WTC11 (cell line): ENCODE data around the gene ZNF512B. TPM values are rescaled to one million over a fixed set of nuclear protein-coding genes. Genes with fewer than 3 reads are reported as not detected.

Source experiments
- ATAC-seq: fragments of 200-7000 bp; cut with Tn5 transposase; 2 replicates; pipeline ENCODE4 v1.10.0; 2021; ENCODE audit warnings: mild to moderate bottlenecking, moderate library complexity
- CTCF ChIA-PET: fragments of 300-600 bp; sonication (Branson Sonifier 250); formaldehyde crosslinking; loops from one replicate; lab custom pipeline; 2021; ENCODE audit warnings: antibody characterized with exemption; lab: Charles Lee
- POLR2A ChIA-PET: fragments of 350-600 bp; sonication (Branson Sonifier 250); formaldehyde crosslinking; loops from one replicate; lab custom pipeline; 2021; ENCODE audit warnings: antibody characterized with exemption; lab: Charles Lee
- DNase-seq: peaks from one replicate; pipeline ENCODE4 v3.0.0; 2021; ENCODE audit warnings: low spot score
- H3K27ac Mint-ChIP-seq: 2 replicates; pipeline ENCODE4 v1.8.0; 2021; ENCODE audit warnings: mixed read lengths
- H3K27me3 Mint-ChIP-seq: 2 replicates; pipeline ENCODE4 v1.8.0; 2021; ENCODE audit warnings: low read depth, mild to moderate bottlenecking, moderate library complexity, mixed read lengths
- H3K36me3 Mint-ChIP-seq: 2 replicates; pipeline ENCODE4 v1.8.0; 2021; ENCODE audit warnings: mixed read lengths
- H3K4me1 Mint-ChIP-seq: 2 replicates; pipeline ENCODE4 v1.8.0; 2022; ENCODE audit warnings: mixed read lengths
- H3K4me3 Mint-ChIP-seq: 2 replicates; pipeline ENCODE4 v1.8.0; 2021; ENCODE audit warnings: mild to moderate bottlenecking, moderate library complexity, mixed read lengths
- H3K9me3 Mint-ChIP-seq: 2 replicates; pipeline ENCODE4 v1.8.0; 2021; ENCODE audit warnings: mixed read lengths
- ARID4B ChIP-seq: sonication (generic); formaldehyde crosslinking; IDR thresholded peaks from 2 replicates; pipeline ENCODE4 v1.8.0; 2023; ENCODE audit warnings: missing genetic modification reagents, mild to moderate bottlenecking, borderline replicate concordance
- CTCF ChIP-seq: fragments of 200-600 bp; IDR thresholded peaks from 2 replicates; pipeline ENCODE4 v1.8.0; 2022; ENCODE audit warnings: antibody characterized with exemption
- ETV6 ChIP-seq: sonication (generic); formaldehyde crosslinking; IDR thresholded peaks from 2 replicates; pipeline ENCODE4 v1.8.1; 2022; ENCODE audit warnings: mild to moderate bottlenecking, missing genetic modification reagents
- KAT7 ChIP-seq: sonication (generic); formaldehyde crosslinking; IDR thresholded peaks from 2 replicates; pipeline ENCODE4 v1.8.1; 2023; ENCODE audit warnings: missing genetic modification reagents, mild to moderate bottlenecking, borderline replicate concordance
- SMAD4 ChIP-seq: sonication (generic); formaldehyde crosslinking; IDR thresholded peaks from 2 replicates; pipeline ENCODE4 v1.8.0; 2022; ENCODE audit warnings: mild to moderate bottlenecking, missing genetic modification reagents
- ZNF121 ChIP-seq: sonication (generic); formaldehyde crosslinking; IDR thresholded peaks from 2 replicates; pipeline ENCODE4 v1.8.0; 2023; ENCODE audit warnings: missing genetic modification reagents
- ZNF263 ChIP-seq: sonication (generic); formaldehyde crosslinking; IDR thresholded peaks from 2 replicates; pipeline ENCODE4 v1.8.1; 2022; ENCODE audit warnings: low read depth, mild to moderate bottlenecking, moderate library complexity, missing genetic modification reagents
- ZNF425 ChIP-seq: fragments of 250-450 bp; sonication (Bioruptor Pico); conservative IDR thresholded peaks from 2 replicates; pipeline ENCODE4 v1.9.0; 2021; ENCODE audit warnings: mild to moderate bottlenecking
- ZNF671 ChIP-seq: fragments of 250-450 bp; sonication (Bioruptor Pico); IDR thresholded peaks from 2 replicates; pipeline ENCODE4 v1.8.0; 2021; ENCODE audit warnings: mild to moderate bottlenecking
- total RNA-seq: library from RNA; stranded (reverse); gene quantifications from 3 replicates; pipeline ENCODE4 v1.2.3, GENCODE V29; 2021
- TF ChIP-seq, protein P1 (sequence below): sonication (generic); formaldehyde crosslinking; IDR thresholded peaks from 2 replicates; pipeline ENCODE4 v1.8.0; 2022; ENCODE audit warnings: mild to moderate bottlenecking, missing genetic modification reagents
- TF ChIP-seq, protein P2 (sequence below): sonication (generic); formaldehyde crosslinking; IDR thresholded peaks from 2 replicates; pipeline ENCODE4 v1.8.1; 2022; ENCODE audit warnings: mild to moderate bottlenecking, moderate library complexity, missing genetic modification reagents
- TF ChIP-seq, protein P3 (sequence below): sonication (generic); formaldehyde crosslinking; IDR thresholded peaks from 2 replicates; pipeline ENCODE4 v1.8.1; 2023; ENCODE audit warnings: mild to moderate bottlenecking, missing genetic modification reagents, moderate library complexity
- TF ChIP-seq, protein P4 (sequence below): fragments of 250-450 bp; sonication (Bioruptor Pico); IDR thresholded peaks from 2 replicates; pipeline ENCODE4 v1.9.0; 2021; ENCODE audit warnings: mild to moderate bottlenecking

The ZNF512B gene
- total RNA-seq, 1 experiment from 2014 or later, result 23.3 TPM

DNA sequence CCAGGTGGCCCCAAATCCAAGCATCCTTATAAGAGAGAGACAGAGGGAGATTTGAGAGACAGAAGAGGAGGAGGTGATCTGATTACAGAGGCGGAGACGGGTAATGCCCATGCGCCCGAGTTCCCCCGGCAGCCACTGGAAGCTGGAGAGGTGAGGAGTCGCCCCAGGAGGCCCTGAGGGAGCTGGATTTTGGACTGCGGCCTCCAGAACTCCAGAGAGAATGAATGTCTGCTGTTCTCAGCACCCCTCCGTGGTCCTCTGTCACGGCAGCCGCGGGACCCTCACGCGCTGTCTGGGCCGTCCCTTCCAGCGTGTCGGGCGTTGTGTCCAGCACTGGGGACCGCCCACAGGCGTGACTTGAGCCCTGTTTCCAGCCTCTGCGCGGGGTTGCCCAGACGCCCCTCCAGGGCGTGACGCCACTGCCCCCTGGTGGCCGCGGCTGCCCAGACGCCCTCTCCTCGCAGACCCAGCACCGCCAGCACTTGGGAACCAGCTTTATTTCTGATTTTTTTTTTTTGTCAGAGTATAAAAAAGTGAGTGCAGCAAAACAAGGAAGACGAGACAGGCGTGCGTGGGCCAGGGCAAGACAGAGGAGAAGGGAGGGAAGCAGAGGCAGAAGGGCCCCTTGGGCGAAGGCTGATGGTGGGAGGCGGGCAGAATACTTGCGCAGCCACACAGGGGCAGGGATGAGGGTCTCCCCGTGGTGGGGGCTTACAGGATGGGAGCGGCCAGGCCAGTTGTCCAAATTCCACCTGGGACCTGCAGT, 4.1 kb upstream of the ZNF512B start (continued):
- TF ChIP-seq ZNF425 (CRISPR knock-in tag), result no peak
- TF ChIP-seq, protein P1, sequence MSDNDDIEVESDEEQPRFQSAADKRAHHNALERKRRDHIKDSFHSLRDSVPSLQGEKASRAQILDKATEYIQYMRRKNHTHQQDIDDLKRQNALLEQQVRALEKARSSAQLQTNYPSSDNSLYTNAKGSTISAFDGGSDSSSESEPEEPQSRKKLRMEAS, result peak; percentile 81
- TF ChIP-seq ETV6 (CRISPR knock-in tag), result no peak
- TF ChIP-seq SMAD4, result 0 out of 2 replicates have a peak, but pooled peaks have one; percentile 26
- TF ChIP-seq ZNF263 (CRISPR knock-in tag), result no peak
- TF ChIP-seq, protein P2, sequence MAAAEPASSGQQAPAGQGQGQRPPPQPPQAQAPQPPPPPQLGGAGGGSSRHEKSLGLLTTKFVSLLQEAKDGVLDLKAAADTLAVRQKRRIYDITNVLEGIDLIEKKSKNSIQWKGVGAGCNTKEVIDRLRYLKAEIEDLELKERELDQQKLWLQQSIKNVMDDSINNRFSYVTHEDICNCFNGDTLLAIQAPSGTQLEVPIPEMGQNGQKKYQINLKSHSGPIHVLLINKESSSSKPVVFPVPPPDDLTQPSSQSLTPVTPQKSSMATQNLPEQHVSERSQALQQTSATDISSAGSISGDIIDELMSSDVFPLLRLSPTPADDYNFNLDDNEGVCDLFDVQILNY (CRISPR knock-in tag), result no peak
- TF ChIP-seq, protein P3, sequence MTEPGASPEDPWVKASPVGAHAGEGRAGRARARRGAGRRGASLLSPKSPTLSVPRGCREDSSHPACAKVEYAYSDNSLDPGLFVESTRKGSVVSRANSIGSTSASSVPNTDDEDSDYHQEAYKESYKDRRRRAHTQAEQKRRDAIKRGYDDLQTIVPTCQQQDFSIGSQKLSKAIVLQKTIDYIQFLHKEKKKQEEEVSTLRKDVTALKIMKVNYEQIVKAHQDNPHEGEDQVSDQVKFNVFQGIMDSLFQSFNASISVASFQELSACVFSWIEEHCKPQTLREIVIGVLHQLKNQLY (CRISPR knock-in tag), result no peak
- TF ChIP-seq, protein P4, sequence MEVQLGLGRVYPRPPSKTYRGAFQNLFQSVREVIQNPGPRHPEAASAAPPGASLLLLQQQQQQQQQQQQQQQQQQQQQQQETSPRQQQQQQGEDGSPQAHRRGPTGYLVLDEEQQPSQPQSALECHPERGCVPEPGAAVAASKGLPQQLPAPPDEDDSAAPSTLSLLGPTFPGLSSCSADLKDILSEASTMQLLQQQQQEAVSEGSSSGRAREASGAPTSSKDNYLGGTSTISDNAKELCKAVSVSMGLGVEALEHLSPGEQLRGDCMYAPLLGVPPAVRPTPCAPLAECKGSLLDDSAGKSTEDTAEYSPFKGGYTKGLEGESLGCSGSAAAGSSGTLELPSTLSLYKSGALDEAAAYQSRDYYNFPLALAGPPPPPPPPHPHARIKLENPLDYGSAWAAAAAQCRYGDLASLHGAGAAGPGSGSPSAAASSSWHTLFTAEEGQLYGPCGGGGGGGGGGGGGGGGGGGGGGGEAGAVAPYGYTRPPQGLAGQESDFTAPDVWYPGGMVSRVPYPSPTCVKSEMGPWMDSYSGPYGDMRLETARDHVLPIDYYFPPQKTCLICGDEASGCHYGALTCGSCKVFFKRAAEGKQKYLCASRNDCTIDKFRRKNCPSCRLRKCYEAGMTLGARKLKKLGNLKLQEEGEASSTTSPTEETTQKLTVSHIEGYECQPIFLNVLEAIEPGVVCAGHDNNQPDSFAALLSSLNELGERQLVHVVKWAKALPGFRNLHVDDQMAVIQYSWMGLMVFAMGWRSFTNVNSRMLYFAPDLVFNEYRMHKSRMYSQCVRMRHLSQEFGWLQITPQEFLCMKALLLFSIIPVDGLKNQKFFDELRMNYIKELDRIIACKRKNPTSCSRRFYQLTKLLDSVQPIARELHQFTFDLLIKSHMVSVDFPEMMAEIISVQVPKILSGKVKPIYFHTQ, result no peak
- peak; percentile 98 for TF ChIP-seq CTCF
- TF ChIP-seq ZNF671 (CRISPR knock-in tag), result no peak
- TF ChIP-seq, all 79 proteins: peak for 13

- ChIA-PET CTCF (interaction anchor here (0.6 to 2.3 kb wide), 38 partner anchors 16 to 1604 kb away, joined by 3 to 54 read pairs (median 6); partner anchors contain the start of genes PTK6, TPD52L2 and UCKL1), POLR2A (interaction anchor here (0.6 to 0.7 kb wide), 2 partner anchors 266 to 304 kb away, joined by 3 read pairs; partner anchors contain the start of genes ARFRP1 and ZGPAT)
- ATAC-seq (no peak), DNase-seq (no peak)
- no peak overlapping the region for H3K27ac Mint-ChIP-seq
- H3K9me3 Mint-ChIP-seq, result no peaks in the 10 kb centered on the region; the same call in 1 of the 2 replicates
- TF ChIP-seq ZNF121 (peak; percentile 84), KAT7 (no peak), ARID4B (CRISPR knock-in tag) (no peak)
- TF ChIP-seq, all 79 proteins: peak for 1
- Mint-ChIP-seq H3K4me3 (peak overlapping the region; percentile 55), H3K36me3 (peaks cover 9% of the 10 kb centered on the region), H3K27me3 (peaks cover 32% of the 10 kb centered on the region), H3K4me1 (peaks cover 14% of the 10 kb centered on the region)
These were observed 3.4 kb upstream of the ZNF512B start for GRCh38 chr20:63973160-63973479.
